SK-N-SH (cell line): ENCODE measurements around the gene SBNO1. TPM values are rescaled to one million over a fixed set of nuclear protein-coding genes. Genes with fewer than 3 reads are reported as not detected.

Source experiments
- CTCF ChIA-PET: fragments of 300-600, 350-600 bp; formaldehyde crosslinking; extraction: SDS; loops from one replicate; lab custom pipeline; 2021; lab: Yijun Ruan, JAX
- POLR2A ChIA-PET: fragments of 350-600 bp; sonication (Branson Sonifier 250); formaldehyde crosslinking; extraction: SDS; loops from one replicate; lab custom pipeline; 2020; ENCODE audit warnings: antibody characterized with exemption, inconsistent platforms; lab: Yijun Ruan, JAX
- DNase-seq: peaks from one replicate; pipeline ENCODE4 v3.0.0; 2012
- H2AFZ ChIP-seq: fragments of 200-600 bp; sonication (generic); 2 replicates; pipeline ENCODE4 v1.8.1; 2016; ENCODE audit warnings: antibody characterized with exemption, mild to moderate bottlenecking, low read depth
- H3F3A ChIP-seq: fragments of 200-600 bp; sonication (generic); replicated peaks from 2 replicates; pipeline ENCODE3; 2016; ENCODE audit warnings: antibody characterized with exemption, mild to moderate bottlenecking; ENCODE audit not compliant: insufficient read depth
- H3K27ac ChIP-seq, 2 experiments: fragments of 200-500 bp in 1 of 2; fragments of 200-600 bp in 1 of 2; sonication (Bioruptor generic) in 1 of 2; sonication (generic), shearing (Covaris generic) in 1 of 2; 2 replicates each; pipeline versions ENCODE4 v1.5.1 to v1.6.1; 2014 to 2016; ENCODE audit warnings: low read depth in 2 of 2, inconsistent platforms in 1 of 2, low read length in 1 of 2, mild to moderate bottlenecking in 1 of 2, mixed read lengths in 1 of 2
- H3K27me3 ChIP-seq: fragments of 200-600 bp; sonication (generic), shearing (Covaris generic); 2 replicates; pipeline ENCODE4 v1.6.1; 2016; ENCODE audit warnings: mixed run types; ENCODE audit not compliant: insufficient read depth
- H3K36me3 ChIP-seq, 2 experiments: fragments of 200-500 bp in 1 of 2; fragments of 200-600 bp in 1 of 2; sonication (Bioruptor generic) in 1 of 2; sonication (generic) in 1 of 2; replicated peaks in 1 of 2; 2 replicates each; pipeline versions ENCODE3 to v1.5.1; 2014 to 2016; ENCODE audit warnings: low read length in 1 of 2, mild to moderate bottlenecking in 1 of 2; ENCODE audit not compliant: insufficient read depth in 2 of 2, control insufficient read depth in 1 of 2
- H3K4me1 ChIP-seq, 2 experiments: fragments of 200-500 bp in 1 of 2; fragments of 200-600 bp in 1 of 2; sonication (Bioruptor generic) in 1 of 2; sonication (generic), shearing (Covaris generic) in 1 of 2; 2 replicates each; pipeline versions ENCODE4 v1.5.1 to v1.6.1; 2014 to 2016; ENCODE audit warnings: low read depth in 1 of 2, low read length in 1 of 2, mixed run types in 1 of 2; ENCODE audit not compliant: insufficient read depth in 2 of 2, control insufficient read depth in 1 of 2
- H3K4me2 ChIP-seq: fragments of 200-600 bp; sonication (generic), shearing (Covaris generic); 2 replicates; pipeline ENCODE4 v1.6.1; 2017; ENCODE audit warnings: mixed run types
- H3K4me3 ChIP-seq, 2 experiments: fragments of 200-500 bp in 1 of 2; fragments of 200-600 bp in 1 of 2; sonication (Bioruptor generic) in 1 of 2; sonication (generic), shearing (Covaris generic) in 1 of 2; 2 replicates each; pipeline versions ENCODE4 v1.5.1 to v1.8.1; 2014 to 2016; ENCODE audit warnings: low read depth in 2 of 2, inconsistent platforms in 1 of 2, low read length in 1 of 2, mild to moderate bottlenecking in 1 of 2, mixed read lengths in 1 of 2, moderate library complexity in 1 of 2
- H3K79me2 ChIP-seq: fragments of 200-600 bp; sonication (generic); 2 replicates; pipeline ENCODE4 v1.8.1; 2017; ENCODE audit warnings: mild to moderate bottlenecking; ENCODE audit not compliant: insufficient read depth
- H3K9ac ChIP-seq: fragments of 200-600 bp; sonication (generic); 2 replicates; pipeline ENCODE4 v1.6.1; 2017; ENCODE audit warnings: mixed run types
- H3K9me2 ChIP-seq: fragments of 200-600 bp; sonication (generic); 2 replicates; pipeline ENCODE4 v1.6.1; 2017; ENCODE audit warnings: mixed run types
- H3K9me3 ChIP-seq: fragments of 200-600 bp; sonication (generic); 2 replicates; pipeline ENCODE4 v1.6.1; 2017; ENCODE audit warnings: mixed run types, mild to moderate bottlenecking, moderate library complexity
- H4K20me1 ChIP-seq: fragments of 200-600 bp; sonication (generic); 2 replicates; pipeline ENCODE4 v1.6.1; 2017; ENCODE audit warnings: mild to moderate bottlenecking, mixed run types; ENCODE audit not compliant: insufficient read depth
- EP300 ChIP-seq, 2 experiments: IDR thresholded peaks; 2 replicates each; pipeline versions ENCODE4 v1.4.0 to v1.6.1; 2012; ENCODE audit warnings: borderline replicate concordance in 1 of 2, low read depth in 1 of 2, low read length in 1 of 2
- FOXM1 ChIP-seq: IDR thresholded peaks from 2 replicates; pipeline ENCODE4 v1.4.0; 2012; ENCODE audit warnings: low read depth, mild to moderate bottlenecking
- IRF3 ChIP-seq: fragments of 150-350 bp; IDR thresholded peaks from 2 replicates; pipeline ENCODE4 v1.6.1; 2016; ENCODE audit warnings: mild to moderate bottlenecking, low read depth, low read length
- PBX3 ChIP-seq: IDR thresholded peaks from 2 replicates; pipeline ENCODE4; 2012
- RAD21 ChIP-seq: IDR thresholded peaks from 2 replicates; pipeline ENCODE4 v1.6.1; 2012; ENCODE audit warnings: mild to moderate bottlenecking, low read length
- REST ChIP-seq: IDR thresholded peaks from 2 replicates; pipeline ENCODE4 v1.6.1; 2012; ENCODE audit warnings: mild to moderate bottlenecking, low read depth, low read length, moderate library complexity
- ZBTB33 ChIP-seq: IDR thresholded peaks from 2 replicates; pipeline ENCODE4 v1.4.0; 2012; ENCODE audit warnings: low read depth, borderline replicate concordance
- WGBS: methylation state at CpG from one replicate; pipeline ENCODE4 v1.1.6; 2017; ENCODE audit warnings: low lambda C conversion rate; 5-methylcytosine and 5-hydroxymethylcytosine counted together
- polyA plus RNA-seq, 3 experiments: library from polyadenylated mRNA; depleted of rRNA; stranded (reverse); fragments of >200 nt; gene quantifications; 2 replicates each; pipeline ENCODE4 v1.2.3, GENCODE V29; 2012

SBNO1 gene
- polyA plus RNA-seq, 1 of the 3 experiments (the other 2 are of a cell fraction) = 4.5 TPM

- TF ChIP-seq ZBTB33 (no peak), REST (no peak)
- TF ChIP-seq, all 33 proteins: peak for 0
Observed at GRCh38 chr12:123397400-123397799, 32.8 kb upstream of the SBNO1 start (continued).

GRCh38 chr12:123396954-123397353 lies 32.3 kb upstream of the SBNO1 start:
- H3K4me1 ChIP-seq = no peaks in the 10 kb centered on the region
- DNase-seq = no peak
- H3K27ac ChIP-seq = no peak overlapping the region
- WGBS = 96% methylated on average over 7 of the region's 9 CpGs
- no peaks in the 10 kb centered on the region for H3K9me2 ChIP-seq
- POLR2A ChIA-PET = no interaction called here
- peaks cover 48% of the 10 kb centered on the region for H4K20me1 ChIP-seq
- peaks cover 97% of the 10 kb centered on the region for H3K79me2 ChIP-seq
- H3K4me3 ChIP-seq = no peak overlapping the region
- no peak for TF ChIP-seq PBX3
- no peak for TF ChIP-seq FOXM1
- TF ChIP-seq RAD21 = no peak
- no peak for TF ChIP-seq IRF3
- no peak for TF ChIP-seq EP300 (IDR thresholded peaks at IDR 0.05; ENCODE audit: borderline replicate concordance in 1 of 2, low read depth in 1 of 2, low read length in 1 of 2)
- TF ChIP-seq, all 33 proteins: peak for 0
- Histone ChIP-seq H3K4me2 (no peak overlapping the region), H3K27me3 (no peaks in the 10 kb centered on the region), H3F3A (peaks cover 14% of the 10 kb centered on the region), H3K9me3 (no peaks in the 10 kb centered on the region), H3K9ac (no peak overlapping the region), H2AFZ (no peak overlapping the region), H3K36me3 (peaks cover 40 to 51% of the 10 kb centered on the region in 2 experiments)
- CTCF ChIA-PET = interaction anchor here (1.0 to 1.9 kb wide), 3 partner anchors 10 to 187 kb away, joined by 3 to 8 read pairs (median 3); no protein-coding TSS in a partner anchor
